Fibroblast of lung (primary cell): ENCODE measurements around the gene NCOR1. TPM values are rescaled to one million over a fixed set of nuclear protein-coding genes. Genes with fewer than 3 reads are reported as not detected.
"Not testable (repeated sequence)": the region's sequence is repeated elsewhere in the genome, so short reads cannot be mapped to it uniquely, and the experiment has no call there.

Experiments used
- DNase-seq, 2 donors: peaks; one replicate each; pipeline versions ENCODE4 v3.0.0 to v3.0.0-alpha.2; 2010; ENCODE audit warnings: low read depth in 2 of 2
- H2AFZ ChIP-seq: 2 replicates; pipeline ENCODE4 v1.5.1; 2012; ENCODE audit warnings: low read length, control low read depth, inconsistent platforms
- H3K27ac ChIP-seq: 2 replicates; pipeline ENCODE4 v1.5.1; 2011; ENCODE audit warnings: low read length, control low read depth; ENCODE audit not compliant: insufficient read depth
- H3K27me3 ChIP-seq: 2 replicates; pipeline ENCODE4 v1.5.1; 2011; ENCODE audit warnings: mild to moderate bottlenecking, low read length; ENCODE audit not compliant: control insufficient read depth, insufficient read depth
- H3K36me3 ChIP-seq: 2 replicates; pipeline ENCODE4 v1.5.1; 2011; ENCODE audit warnings: low read length; ENCODE audit not compliant: control insufficient read depth, insufficient read depth
- H3K4me1 ChIP-seq: 2 replicates; pipeline ENCODE4 v1.5.1; 2011; ENCODE audit warnings: low read length; ENCODE audit not compliant: control insufficient read depth, insufficient read depth; ENCODE audit errors: extremely low read depth
- H3K4me2 ChIP-seq: 2 replicates; pipeline ENCODE4 v1.5.1; 2011; ENCODE audit warnings: low read length, control low read depth; ENCODE audit not compliant: insufficient read depth; ENCODE audit errors: extremely low read depth
- H3K4me3 ChIP-seq, 4 experiments: fragments of 200-600 bp in 1 of 4; sonication (generic) in 1 of 4; replicated peaks in 1 of 4; 2 replicates each; pipeline ENCODE4 v1.5.1; 2011 to 2016; ENCODE audit warnings: low read length in 4 of 4, low read depth in 3 of 4, mild to moderate bottlenecking in 3 of 4, control low read depth in 2 of 4, inconsistent platforms in 1 of 4, mixed read lengths in 1 of 4; ENCODE audit not compliant: insufficient read depth in 1 of 4; ENCODE audit errors: control extremely low read depth in 1 of 4
- H3K79me2 ChIP-seq: 2 replicates; pipeline ENCODE4 v1.5.1; 2012; ENCODE audit warnings: mild to moderate bottlenecking, low read length, inconsistent platforms; ENCODE audit not compliant: control insufficient read depth, insufficient read depth
- H3K9ac ChIP-seq: 2 replicates; pipeline ENCODE4 v1.5.1; 2011; ENCODE audit warnings: mild to moderate bottlenecking, low read length, control low read depth; ENCODE audit not compliant: insufficient read depth
- H3K9me3 ChIP-seq: 2 replicates; pipeline ENCODE4 v1.5.1; 2012; ENCODE audit warnings: low read depth, low read length; ENCODE audit not compliant: control insufficient read depth, insufficient read depth
- H4K20me1 ChIP-seq: 2 replicates; pipeline ENCODE4 v1.5.1; 2011; ENCODE audit warnings: low read length; ENCODE audit not compliant: control insufficient read depth, insufficient read depth; ENCODE audit errors: extremely low read depth
- EZH2 ChIP-seq: IDR thresholded peaks from 2 replicates; pipeline ENCODE4 v1.5.1; 2012; ENCODE audit warnings: low read length, control low read depth, mild to moderate bottlenecking; ENCODE audit errors: missing control alignments
- polyA plus RNA-seq, 2 donors: library from polyadenylated mRNA; depleted of rRNA in 1 of 2; stranded (reverse) in 1 of 2; unstranded in 1 of 2; fragments of >200 nt; gene quantifications; 2 replicates each; pipeline ENCODE4 v1.2.1, GENCODE V29; 2011 to 2012; ENCODE audit warnings: missing spikeins in 1 of 2
- total RNA-seq: library from RNA; depleted of rRNA; stranded (reverse); fragments of >200 nt; gene quantifications from 2 replicates; pipeline ENCODE4 v1.2.1, GENCODE V29; 2014
- TF ChIP-seq, protein P1 (sequence below), 2 donors: IDR thresholded peaks in 1 of 2; conservative IDR thresholded peaks in 1 of 2; 1 replicate in 1 of 2; 2 replicates in 1 of 2; pipeline ENCODE4 v1.5.1; 2011 to 2012; ENCODE audit warnings: low read length in 2 of 2, control low read depth in 1 of 2, inconsistent platforms in 1 of 2, low read depth in 1 of 2, mild to moderate bottlenecking in 1 of 2

The NCOR1 gene
- total and polyA plus RNA-seq, 2 donors (not counting 1 experiment from before 2014, with no cell fraction given) = 67.6 to 106 TPM

DNA sequence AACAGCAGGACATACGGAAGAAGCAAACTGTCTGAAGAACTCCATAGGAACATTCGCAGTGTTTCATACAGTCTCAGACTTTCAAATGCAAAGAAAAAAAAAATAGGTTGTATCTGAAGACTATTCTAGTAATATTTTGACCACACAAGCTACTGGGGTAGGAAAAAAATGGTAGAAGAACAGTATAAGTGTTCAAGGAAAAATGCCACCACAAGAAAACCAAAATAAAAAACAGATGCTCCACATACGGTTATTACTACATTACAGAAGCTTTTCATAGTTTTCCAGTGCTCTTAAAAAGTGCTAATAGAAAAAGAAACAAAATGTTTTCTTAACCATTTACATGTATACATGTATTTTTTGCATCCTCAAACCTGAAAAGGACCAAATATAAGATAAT lies 3.7 kb downstream of the NCOR1 start:
- Histone ChIP-seq H3K36me3 (no peaks in the 10 kb centered on the region), H3K9me3 (no peaks in the 10 kb centered on the region), H3K9ac (no peak overlapping the region), H3K27ac (no peak overlapping the region), H3K4me1 (peaks cover 3% of the 10 kb centered on the region), H2AFZ (no peak overlapping the region), H3K4me3 (no peak overlapping the region), H3K27me3 (no peaks in the 10 kb centered on the region), H4K20me1 (no peaks in the 10 kb centered on the region), H3K79me2 (peaks cover 84% of the 10 kb centered on the region), H3K4me2 (peak overlapping the region; percentile 25)
- TF ChIP-seq EZH2 = no peak
- TF ChIP-seq, protein P1, sequence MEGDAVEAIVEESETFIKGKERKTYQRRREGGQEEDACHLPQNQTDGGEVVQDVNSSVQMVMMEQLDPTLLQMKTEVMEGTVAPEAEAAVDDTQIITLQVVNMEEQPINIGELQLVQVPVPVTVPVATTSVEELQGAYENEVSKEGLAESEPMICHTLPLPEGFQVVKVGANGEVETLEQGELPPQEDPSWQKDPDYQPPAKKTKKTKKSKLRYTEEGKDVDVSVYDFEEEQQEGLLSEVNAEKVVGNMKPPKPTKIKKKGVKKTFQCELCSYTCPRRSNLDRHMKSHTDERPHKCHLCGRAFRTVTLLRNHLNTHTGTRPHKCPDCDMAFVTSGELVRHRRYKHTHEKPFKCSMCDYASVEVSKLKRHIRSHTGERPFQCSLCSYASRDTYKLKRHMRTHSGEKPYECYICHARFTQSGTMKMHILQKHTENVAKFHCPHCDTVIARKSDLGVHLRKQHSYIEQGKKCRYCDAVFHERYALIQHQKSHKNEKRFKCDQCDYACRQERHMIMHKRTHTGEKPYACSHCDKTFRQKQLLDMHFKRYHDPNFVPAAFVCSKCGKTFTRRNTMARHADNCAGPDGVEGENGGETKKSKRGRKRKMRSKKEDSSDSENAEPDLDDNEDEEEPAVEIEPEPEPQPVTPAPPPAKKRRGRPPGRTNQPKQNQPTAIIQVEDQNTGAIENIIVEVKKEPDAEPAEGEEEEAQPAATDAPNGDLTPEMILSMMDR (conservative IDR thresholded peaks at IDR 0.05 in 1 of 2, IDR thresholded peaks at IDR 0.05 in 1 of 2; ENCODE audit: low read depth in 1 of 2, low read length in 2 of 2) = no peak
- DNase-seq = no peak

GRCh38 chr17:16204763-16205162 lies 10.6 kb downstream of the NCOR1 start:
- DNase-seq, H3K9me3 ChIP-seq, H3K9ac ChIP-seq, H3K27me3 ChIP-seq, H2AFZ ChIP-seq, H3K4me3 ChIP-seq, H4K20me1 ChIP-seq, H3K27ac ChIP-seq, H3K4me1 ChIP-seq, H3K4me2 ChIP-seq, H3K36me3 ChIP-seq: not testable (repeated sequence)
- peaks cover 85% of the 10 kb centered on the region for H3K79me2 ChIP-seq

DNA sequence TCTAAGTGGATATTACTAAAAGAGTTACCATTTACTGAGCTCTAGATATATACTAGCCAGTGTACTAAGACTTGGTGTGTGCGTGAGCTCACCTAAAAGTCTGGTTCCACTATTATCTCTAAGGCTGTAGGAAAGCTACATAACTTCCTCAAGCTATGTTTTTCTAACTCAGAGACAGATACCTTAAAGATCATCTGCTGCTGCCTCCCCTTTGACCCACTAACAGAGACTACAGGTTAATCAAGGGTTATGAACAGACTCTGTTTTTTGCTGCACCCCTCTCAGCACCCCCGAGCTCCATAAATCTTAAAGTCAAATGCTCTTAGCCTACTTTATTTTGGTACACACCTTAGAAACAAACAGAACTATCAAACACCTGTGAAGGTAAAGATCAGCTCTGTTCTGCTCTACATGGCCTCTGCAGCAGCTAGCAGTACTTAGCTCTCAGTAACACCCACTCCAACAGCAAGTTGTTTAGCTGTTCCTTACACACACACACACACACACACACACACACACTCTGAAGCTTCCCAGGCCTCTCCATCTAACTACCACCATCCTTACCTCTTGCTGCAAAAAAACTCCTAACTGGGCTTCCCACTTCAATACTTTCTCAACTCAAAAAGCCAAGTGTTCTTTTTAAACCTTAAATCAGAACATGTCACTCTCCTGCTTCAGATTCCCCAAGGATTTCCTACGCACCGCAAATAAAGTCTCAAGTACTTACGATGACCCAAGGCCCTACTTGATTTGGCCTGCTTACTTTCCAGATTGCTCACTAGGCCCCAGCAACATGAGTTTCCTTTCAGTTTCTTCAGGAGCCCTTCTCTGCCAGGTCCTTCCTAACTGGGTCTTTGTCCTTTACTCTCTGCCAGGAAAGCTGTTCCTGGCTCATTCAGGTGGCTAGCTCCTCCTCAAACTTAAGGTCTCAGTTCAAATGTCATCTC lies 12.5 kb downstream of the NCOR1 start:
- not testable (repeated sequence) for H3K9ac ChIP-seq, H3K4me1 ChIP-seq, H3K4me3 ChIP-seq, H4K20me1 ChIP-seq, H3K36me3 ChIP-seq, H2AFZ ChIP-seq, H3K27me3 ChIP-seq, H3K9me3 ChIP-seq
- peak overlapping the region; percentile 58 for H3K4me2 ChIP-seq
- H3K79me2 ChIP-seq = peaks cover 75% of the 10 kb centered on the region
- peak overlapping the region; percentile 47 for H3K27ac ChIP-seq
- peak in 1 of 2 donors; percentile 38 for DNase-seq

GRCh38 chr17:16201693-16202131 lies 13.6 kb downstream of the NCOR1 start:
- not testable (repeated sequence) for H2AFZ ChIP-seq, DNase-seq, H3K4me3 ChIP-seq, H3K36me3 ChIP-seq, H3K9ac ChIP-seq, H3K4me1 ChIP-seq, H3K9me3 ChIP-seq, H3K4me2 ChIP-seq, H4K20me1 ChIP-seq, H3K27ac ChIP-seq, H3K27me3 ChIP-seq
- peaks cover 76% of the 10 kb centered on the region for H3K79me2 ChIP-seq
